ENCODE measurements around the gene KIZ. TPM values are rescaled to one million over a fixed set of nuclear protein-coding genes. Genes with fewer than 3 reads are reported as not detected.

Gene KIZ
- total RNA-seq, 1 donor, result 19.4 TPM

GRCh38 chr20:21173485-21173884 lies 47.6 kb downstream of the KIZ start:
- TF ChIP-seq, protein P1, sequence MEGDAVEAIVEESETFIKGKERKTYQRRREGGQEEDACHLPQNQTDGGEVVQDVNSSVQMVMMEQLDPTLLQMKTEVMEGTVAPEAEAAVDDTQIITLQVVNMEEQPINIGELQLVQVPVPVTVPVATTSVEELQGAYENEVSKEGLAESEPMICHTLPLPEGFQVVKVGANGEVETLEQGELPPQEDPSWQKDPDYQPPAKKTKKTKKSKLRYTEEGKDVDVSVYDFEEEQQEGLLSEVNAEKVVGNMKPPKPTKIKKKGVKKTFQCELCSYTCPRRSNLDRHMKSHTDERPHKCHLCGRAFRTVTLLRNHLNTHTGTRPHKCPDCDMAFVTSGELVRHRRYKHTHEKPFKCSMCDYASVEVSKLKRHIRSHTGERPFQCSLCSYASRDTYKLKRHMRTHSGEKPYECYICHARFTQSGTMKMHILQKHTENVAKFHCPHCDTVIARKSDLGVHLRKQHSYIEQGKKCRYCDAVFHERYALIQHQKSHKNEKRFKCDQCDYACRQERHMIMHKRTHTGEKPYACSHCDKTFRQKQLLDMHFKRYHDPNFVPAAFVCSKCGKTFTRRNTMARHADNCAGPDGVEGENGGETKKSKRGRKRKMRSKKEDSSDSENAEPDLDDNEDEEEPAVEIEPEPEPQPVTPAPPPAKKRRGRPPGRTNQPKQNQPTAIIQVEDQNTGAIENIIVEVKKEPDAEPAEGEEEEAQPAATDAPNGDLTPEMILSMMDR (IDR thresholded peaks at IDR 0.05; ENCODE audit: insufficient read depth, low read length), result no peak
- no peak overlapping the region for H3K4me3 ChIP-seq (ENCODE audit: low read depth, low read length)
- DNase-seq (ENCODE audit: low read depth), result peak; percentile 46

GRCh38 chr20:21174516-21175239 lies 48.8 kb downstream of the KIZ start:
- TF ChIP-seq, protein P1 (IDR thresholded peaks at IDR 0.05; ENCODE audit: insufficient read depth, low read length), result no peak
- no peak for DNase-seq (ENCODE audit: low read depth)

GRCh38 chr20:21175433-21175832 lies 49.6 kb downstream of the KIZ start:
- TF ChIP-seq, protein P1 (IDR thresholded peaks at IDR 0.05; ENCODE audit: insufficient read depth, low read length), result no peak
- no peak overlapping the region for H3K4me3 ChIP-seq (ENCODE audit: low read depth, low read length)
- no peak for DNase-seq (ENCODE audit: low read depth)

More at GRCh38 chr20:21174516-21175239, 48.8 kb downstream of the KIZ start:
- H3K4me3 ChIP-seq (ENCODE audit: low read depth, low read length), result no peak overlapping the region

GRCh38 chr20:21177767-21178166 lies 51.9 kb downstream of the KIZ start:
- H3K4me3 ChIP-seq (ENCODE audit: low read depth, low read length), result no peak overlapping the region
- TF ChIP-seq, protein P1 (IDR thresholded peaks at IDR 0.05; ENCODE audit: insufficient read depth, low read length), result no peak
- no peak for DNase-seq (ENCODE audit: low read depth)

DNA sequence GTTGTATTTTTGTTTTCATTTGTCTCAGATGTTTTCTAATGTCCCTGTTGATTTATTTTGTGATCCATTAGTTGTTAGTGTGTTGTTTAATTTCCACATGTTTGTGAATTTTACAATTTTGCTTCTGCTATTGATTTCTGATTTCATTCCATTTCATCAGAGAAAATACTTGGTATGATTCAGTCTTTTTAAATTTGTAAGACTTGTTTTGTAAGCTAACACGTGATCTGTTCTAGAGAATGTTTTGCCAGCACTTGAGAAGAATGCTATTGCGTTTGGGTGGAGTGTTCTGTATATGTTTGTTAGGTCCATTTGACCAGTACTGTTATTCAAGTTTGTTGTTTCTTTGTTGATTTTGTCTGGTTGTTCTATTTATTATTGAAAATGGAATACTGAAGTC lies 53.9 kb downstream of the KIZ start:
- no peak overlapping the region for H3K4me3 ChIP-seq (ENCODE audit: low read depth, low read length)
- TF ChIP-seq, protein P1 (IDR thresholded peaks at IDR 0.05; ENCODE audit: insufficient read depth, low read length), result no peak
- peak; percentile 77 for DNase-seq (ENCODE audit: low read depth)

DNA sequence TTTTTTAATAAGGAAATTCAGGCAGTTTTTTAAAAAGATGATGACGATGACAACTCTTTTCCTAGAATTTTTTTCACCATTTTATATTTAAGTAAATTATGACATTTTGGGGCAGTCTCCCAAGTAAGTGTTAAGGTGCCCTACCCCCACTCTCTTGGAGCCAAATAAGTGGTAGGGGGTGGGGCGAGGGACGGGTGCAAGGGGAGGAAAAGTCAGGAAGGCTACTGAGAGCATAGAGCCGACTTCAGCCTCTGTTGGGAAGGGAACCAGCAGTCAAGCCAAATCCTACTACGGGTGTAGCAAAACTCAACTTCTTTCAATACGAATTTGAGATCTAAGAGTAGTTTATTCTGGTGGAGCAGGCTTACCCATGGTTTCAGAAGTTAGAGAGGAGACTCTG lies 54.4 kb downstream of the KIZ start:
- TF ChIP-seq, protein P1 (IDR thresholded peaks at IDR 0.05; ENCODE audit: insufficient read depth, low read length), result no peak
- DNase-seq (ENCODE audit: low read depth), result no peak
- H3K4me3 ChIP-seq (ENCODE audit: low read depth, low read length), result no peak overlapping the region

DNA sequence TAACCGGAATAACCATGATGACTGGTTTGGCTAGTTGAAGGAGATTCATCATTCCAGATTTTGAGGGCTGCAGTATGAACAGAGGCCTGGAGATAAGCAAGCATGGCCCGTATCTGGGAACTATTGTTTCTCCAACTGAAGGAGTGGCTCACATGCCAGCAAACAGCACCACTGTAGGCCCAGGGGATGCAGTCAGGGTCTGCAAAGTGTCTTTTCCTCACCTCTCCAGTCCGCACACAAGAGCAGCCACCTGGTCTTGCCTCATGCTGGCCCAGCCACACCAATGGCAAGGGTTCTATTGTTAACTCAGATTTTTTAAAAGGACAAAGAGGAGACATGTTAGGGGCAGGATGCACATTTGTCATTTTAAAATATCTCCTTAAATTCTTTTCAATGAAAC lies 55.1 kb downstream of the KIZ start:
- no peak for DNase-seq (ENCODE audit: low read depth)
- TF ChIP-seq, protein P1 (IDR thresholded peaks at IDR 0.05; ENCODE audit: insufficient read depth, low read length), result no peak
- no peak overlapping the region for H3K4me3 ChIP-seq (ENCODE audit: low read depth, low read length)
